COR-L47 (cell line): ENCODE results near the gene TBC1D8.

Source experiments
- DNase-seq: peaks from one replicate; lab custom pipeline; 2025; lab: John Stamatoyannopoulos, UW

TBC1D8 gene

DNA sequence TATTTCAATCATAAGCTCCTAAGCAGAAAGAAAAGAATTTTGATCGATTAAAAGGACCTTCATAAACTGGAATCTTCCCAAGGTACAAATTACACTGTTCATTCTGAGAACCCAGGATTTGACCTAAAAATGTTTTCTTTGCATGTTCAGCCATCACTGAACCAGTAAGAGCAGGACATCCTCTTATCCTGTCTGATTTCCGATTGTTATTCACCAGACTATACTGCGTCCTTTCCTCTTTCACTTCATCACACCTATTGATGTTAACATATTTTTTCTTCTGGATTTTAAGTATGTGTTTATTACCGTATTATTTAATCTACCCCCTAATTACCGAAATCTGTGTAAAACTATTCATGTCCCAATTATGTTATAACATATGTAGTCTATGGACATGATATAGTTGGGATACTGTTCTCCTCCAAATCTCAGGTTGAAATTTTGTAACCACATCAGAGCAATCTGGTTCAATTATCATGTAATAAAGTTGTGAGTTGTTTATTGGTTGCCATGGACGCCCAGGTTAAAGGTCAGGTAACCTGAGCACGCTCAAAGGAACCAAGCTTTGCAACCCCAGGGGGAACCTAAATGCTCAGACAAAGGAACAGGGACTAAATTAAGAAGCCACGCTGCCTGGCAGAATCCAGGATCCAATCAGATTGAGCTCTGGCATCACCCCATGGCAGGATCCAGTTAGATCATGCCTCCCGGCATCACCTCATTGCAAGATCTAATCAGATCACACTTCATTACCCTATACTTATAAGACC lies 11.6 kb upstream of the TBC1D8 start:
- DNase-seq: no peak

DNA sequence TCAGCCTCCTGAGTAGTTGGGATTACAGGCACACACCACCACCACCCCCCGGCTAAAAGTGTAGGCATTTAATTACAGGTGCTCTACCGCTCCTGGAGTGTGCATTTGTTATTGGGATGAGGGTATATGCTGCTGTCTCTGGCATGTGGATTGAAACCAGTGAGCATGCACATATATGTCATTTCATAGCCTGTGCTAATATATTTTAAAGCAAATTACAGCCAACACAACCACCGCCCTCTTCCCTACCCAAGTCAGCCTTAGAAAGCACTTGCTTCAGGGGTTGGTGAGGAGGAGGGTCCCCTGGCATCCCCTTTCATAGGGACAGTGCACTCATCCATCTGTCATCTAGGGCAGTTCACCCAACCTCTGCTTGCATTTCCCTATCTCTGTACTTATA lies 10.5 kb upstream of the TBC1D8 start:
- DNase-seq: no peak

- no peak for DNase-seq
These were observed 9.3 kb upstream of the TBC1D8 start for GRCh38 chr2:101160454-101160853.

GRCh38 chr2:101159526-101159925 lies 8.3 kb upstream of the TBC1D8 start:
- no peak for DNase-seq

DNA sequence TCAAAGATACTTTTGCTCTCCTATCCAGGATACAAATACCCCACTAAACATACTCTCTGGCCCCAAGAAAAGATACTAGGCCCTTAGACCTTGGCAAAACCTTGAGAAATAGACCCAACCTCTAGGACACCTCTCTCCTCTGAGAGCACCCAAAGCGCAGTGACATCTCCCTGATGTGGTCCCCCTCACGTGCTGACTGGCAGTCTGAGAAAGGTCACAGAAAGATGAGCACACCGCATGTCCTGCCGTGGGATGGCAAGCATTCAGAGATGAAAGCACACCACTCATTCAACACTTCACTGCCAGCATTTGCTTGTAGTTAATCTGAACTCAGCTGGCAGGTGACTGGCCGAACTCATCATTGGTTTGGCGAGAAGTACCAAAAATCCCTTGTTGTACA lies 6.1 kb upstream of the TBC1D8 start:
- no peak for DNase-seq

GRCh38 chr2:101153787-101154186 lies 2.6 kb upstream of the TBC1D8 start:
- DNase-seq: no peak

GRCh38 chr2:101153077-101153707 lies 2.0 kb upstream of the TBC1D8 start:
- no peak for DNase-seq

GRCh38 chr2:101152272-101153076 lies 1.3 kb upstream of the TBC1D8 start:
- DNase-seq: peak; percentile 40

DNA sequence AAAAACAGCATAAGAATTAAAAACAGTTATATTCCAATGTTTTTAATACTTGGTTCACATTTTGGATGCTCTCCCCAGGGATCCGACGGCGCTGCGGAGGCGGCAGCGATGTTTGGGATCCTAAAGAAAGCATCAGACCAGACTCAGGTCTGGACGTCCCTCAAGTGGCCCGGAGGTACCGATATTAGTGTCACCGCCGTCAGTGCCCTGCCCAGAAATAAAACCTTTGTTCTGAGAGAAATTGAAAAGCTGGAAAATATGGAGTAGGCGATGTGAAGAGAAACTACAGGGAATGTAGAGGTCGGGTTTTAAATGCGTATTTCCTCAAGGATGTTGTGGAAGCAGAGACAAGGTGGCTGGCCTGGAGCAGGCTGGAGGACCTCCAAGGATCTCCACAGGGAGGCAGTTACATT lies 683 bp upstream of the TBC1D8 start:
- no peak for DNase-seq

DNA sequence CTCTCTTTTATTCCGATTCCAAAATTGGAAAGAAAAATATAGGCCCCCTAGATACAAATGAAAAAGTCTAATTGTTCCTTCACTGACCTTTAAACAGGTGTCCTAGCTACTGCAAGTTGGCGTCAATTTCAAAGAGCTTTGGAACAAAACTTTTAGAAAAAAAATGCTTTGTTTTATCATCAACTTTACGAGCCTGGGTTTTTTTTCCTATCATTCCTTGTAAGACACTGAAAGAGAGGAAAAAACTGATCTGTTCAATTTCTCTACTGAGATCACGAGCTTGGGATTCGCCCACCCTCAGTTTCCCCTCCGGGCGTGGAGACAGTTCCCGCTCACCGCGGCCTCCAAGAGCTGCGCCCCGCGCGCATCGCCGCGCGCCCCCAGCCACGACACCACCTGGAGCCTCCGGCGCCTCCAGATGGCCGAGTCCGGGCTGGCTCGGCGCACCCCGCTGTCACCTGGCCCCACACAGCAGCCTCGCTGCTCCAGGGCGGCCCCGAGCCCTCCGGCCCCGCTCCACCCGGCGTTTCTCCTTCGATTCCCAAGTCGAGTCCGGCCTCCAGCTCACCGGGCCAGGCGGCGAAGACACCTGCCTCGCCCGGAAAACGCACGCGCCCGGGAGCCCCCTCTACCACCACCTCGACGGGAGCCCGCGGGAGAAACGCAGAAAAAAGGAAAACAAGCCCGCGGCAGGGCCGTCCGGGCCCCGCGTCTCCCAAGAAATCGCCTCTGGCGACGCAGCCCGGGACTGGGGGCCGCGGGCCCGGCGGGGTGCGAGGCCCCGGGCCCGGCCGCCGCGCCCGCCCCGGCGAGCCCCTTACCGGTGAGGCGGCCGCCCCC lies 656 bp downstream of the TBC1D8 start:
- peak; percentile 29 for DNase-seq

GRCh38 chr2:101149241-101150192 lies 1.7 kb downstream of the TBC1D8 start:
- DNase-seq: no peak

- no peak for DNase-seq
These were observed 2.4 kb downstream of the TBC1D8 start for GRCh38 chr2:101148777-101149176.

DNA sequence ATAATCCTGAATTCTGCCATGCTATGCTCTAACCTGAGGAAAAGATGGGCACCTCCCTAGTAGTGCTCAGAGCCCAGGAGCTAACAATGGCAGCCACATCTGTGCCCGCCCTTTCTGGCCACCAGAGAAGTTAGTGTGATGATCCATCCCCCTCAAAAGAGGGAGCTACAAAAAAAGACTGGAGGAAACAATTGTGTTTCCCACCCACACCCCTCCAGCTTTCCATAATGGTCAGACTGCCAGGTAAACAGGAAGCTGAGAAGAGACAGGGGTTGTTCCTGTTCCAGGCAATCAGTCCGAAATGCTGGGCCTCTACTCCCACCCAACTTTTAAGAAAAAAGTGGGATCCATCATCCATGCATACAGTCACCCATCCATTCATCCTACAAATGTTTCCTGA lies 3.2 kb downstream of the TBC1D8 start:
- no peak for DNase-seq

- DNase-seq: no peak
These were observed 4.1 kb downstream of the TBC1D8 start for GRCh38 chr2:101147062-101147461.

DNA sequence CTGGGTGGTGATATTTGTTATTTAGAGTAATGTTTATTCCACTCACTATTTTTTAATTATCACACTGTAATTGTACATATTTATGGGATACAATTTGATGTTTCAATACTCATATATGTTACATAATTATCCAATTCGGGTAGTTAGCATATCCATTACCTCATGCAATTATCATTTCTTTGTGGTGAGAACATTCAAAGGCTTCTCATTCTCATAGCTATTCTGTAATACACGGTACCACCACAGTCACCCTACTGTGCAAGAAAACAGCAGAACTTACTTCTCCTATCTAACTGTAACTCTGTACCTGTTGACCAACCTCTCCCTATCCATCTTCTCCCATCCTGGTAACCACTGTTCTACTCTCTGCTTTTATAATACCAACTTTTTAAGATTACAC lies 4.6 kb downstream of the TBC1D8 start:
- no peak for DNase-seq

DNA sequence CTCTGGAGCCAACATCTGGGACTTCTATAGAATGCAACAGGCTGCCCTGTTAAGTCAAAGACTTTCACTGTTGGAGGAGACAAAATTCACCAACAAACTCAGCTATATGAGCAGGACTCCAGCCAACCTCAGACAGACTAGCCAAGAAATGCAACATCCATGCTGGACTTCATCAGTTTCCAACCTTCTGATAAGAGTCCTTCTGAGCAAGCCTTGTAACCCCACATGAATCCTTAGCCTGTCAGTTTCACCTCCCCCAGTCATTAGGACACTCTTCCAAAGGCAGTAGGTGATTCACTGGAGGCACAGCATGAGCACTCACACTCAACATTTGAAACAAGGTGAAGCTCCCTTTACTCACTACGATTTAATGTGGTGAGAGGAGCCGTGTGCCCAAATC lies 5.8 kb downstream of the TBC1D8 start:
- DNase-seq: no peak

GRCh38 chr2:101142163-101142562 lies 9.0 kb downstream of the TBC1D8 start:
- no peak for DNase-seq

GRCh38 chr2:101140978-101141655 lies 10.1 kb downstream of the TBC1D8 start:
- DNase-seq: no peak

- no peak for DNase-seq
These were observed 10.9 kb downstream of the TBC1D8 start for GRCh38 chr2:101140237-101140636.

- DNase-seq: no peak
These were observed 11.7 kb downstream of the TBC1D8 start for GRCh38 chr2:101139495-101139894.
